Activated CD8-positive, alpha-beta T cell treated with anti-CD3 and anti-CD28 coated beads for 36 hours (primary cell): Measurements from ENCODE around the gene OSGIN1. TPM values are rescaled to one million over a fixed set of nuclear protein-coding genes. Genes with fewer than 3 reads are reported as not detected.

ENCODE experiments used
- ATAC-seq: fragments of 200-7000 bp; cut with Tn5 transposase; one replicate; pipeline ENCODE4 v1.10.0; 2021; ENCODE audit warnings: mild to moderate bottlenecking, moderate library complexity
- CTCF ChIA-PET: fragments of 350-600 bp; sonication (Branson Sonifier 250); formaldehyde crosslinking; loops from one replicate; lab custom pipeline; 2021; ENCODE audit warnings: antibody characterized with exemption; lab: Charles Lee
- POLR2A ChIA-PET: fragments of 350-600 bp; sonication (Branson Sonifier 250); formaldehyde crosslinking; loops from one replicate; lab custom pipeline; 2021; ENCODE audit warnings: antibody characterized with exemption; lab: Charles Lee
- DNase-seq: peaks from one replicate; pipeline ENCODE4 v3.0.0-alpha.2; 2020
- H3K27ac Mint-ChIP-seq: one replicate; pipeline ENCODE4 v1.8.0; 2021; ENCODE audit warnings: mild to moderate bottlenecking, mixed read lengths
- H3K27me3 Mint-ChIP-seq: one replicate; pipeline ENCODE4 v1.8.0; 2021; ENCODE audit warnings: mixed read lengths
- H3K36me3 Mint-ChIP-seq: one replicate; pipeline ENCODE4 v1.8.0; 2021; ENCODE audit warnings: low read depth, mixed read lengths
- H3K4me1 Mint-ChIP-seq: one replicate; pipeline ENCODE4 v1.8.0; 2021; ENCODE audit warnings: low read depth, mixed read lengths
- H3K4me3 Mint-ChIP-seq: one replicate; pipeline ENCODE4 v1.8.0; 2021; ENCODE audit warnings: mild to moderate bottlenecking, moderate library complexity, mixed read lengths
- H3K9me3 Mint-ChIP-seq: one replicate; pipeline ENCODE4 v1.8.0; 2021; ENCODE audit warnings: mixed read lengths
- intact Hi-C: fragments of 100-400 bp; cut with micrococcal nuclease; formaldehyde crosslinking; loops from one replicate; pipeline ENCODE4 v1.10.0; 2022
- total RNA-seq, 2 experiments: library from RNA; stranded (reverse); gene quantifications; one replicate each; pipeline ENCODE4 v1.2.3, GENCODE V29; 2021
- TF ChIP-seq, protein P1 (sequence below): fragments of 200-600 bp; IDR thresholded peaks from one replicate; pipeline ENCODE4 v1.8.0; 2022; ENCODE audit warnings: antibody characterized with exemption, mild to moderate bottlenecking

Gene OSGIN1
- total RNA-seq, 2 experiments from 2014 or later: 0.56 to 0.67 TPM

DNA sequence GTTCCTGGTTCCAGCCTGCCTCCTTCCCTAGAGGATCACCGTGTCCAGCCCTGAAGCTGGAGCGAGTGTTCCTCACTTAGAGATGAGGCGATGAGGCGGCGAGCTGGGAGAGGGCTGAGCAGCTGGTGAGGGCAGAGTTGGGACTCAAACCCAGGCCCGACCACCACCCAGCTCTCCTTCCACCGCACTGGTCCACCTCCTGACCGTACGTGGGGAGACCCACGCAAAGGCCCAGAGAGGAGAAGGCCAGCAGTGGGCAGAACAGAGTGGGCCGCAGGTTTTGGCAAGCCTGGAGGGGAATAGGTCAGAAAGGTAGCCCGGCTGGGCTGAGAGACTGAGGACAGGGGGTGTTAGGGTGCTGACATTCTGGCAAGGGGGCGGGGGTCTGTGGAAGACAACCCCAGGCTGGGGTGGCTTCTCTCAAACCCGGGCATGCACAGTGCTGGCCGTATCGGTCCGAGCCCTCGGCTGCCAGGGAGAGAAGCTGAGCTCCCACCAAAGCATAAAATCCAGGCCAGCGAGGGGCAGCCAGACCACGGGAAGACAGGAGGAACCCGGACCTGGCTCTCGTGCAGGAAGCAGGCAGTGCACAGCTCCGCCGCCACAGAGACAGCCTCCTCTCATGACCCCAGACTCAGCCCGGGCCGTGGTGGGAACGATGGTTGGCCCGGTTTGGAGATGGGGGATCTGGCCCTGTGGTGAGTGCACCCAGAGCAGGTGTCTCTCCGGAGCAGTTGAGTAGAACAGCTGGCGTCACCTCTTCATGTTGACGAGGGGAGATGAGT is 29.3 kb upstream of the OSGIN1 start:
- no peak overlapping the region for H3K4me3 Mint-ChIP-seq
- H3K27ac Mint-ChIP-seq: no peak overlapping the region

DNA sequence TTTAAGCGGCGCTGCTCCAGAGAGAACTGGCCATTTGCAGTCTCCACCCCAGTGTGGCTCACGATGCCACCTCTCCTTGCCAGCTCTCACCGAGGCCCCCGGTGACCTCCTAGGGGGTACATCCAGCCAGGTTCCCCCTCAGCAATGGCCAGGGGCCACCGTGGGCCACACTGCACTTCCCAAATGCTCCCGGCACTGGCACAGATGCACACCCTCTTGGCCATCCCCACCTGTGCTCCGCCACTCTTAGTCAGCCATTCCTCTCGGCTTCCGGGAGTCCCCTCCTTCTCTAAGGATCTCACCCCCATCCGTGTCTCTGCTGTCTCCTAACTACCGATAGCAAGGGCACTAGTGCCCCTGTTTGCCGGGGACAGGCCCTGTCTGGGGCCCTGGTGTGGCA is 28.4 kb upstream of the OSGIN1 start:
- POLR2A ChIA-PET: no interaction called here
- H3K4me3 Mint-ChIP-seq: no peak overlapping the region
- intact Hi-C loops: no loop called here
- CTCF ChIA-PET: interaction anchor here (0.8 kb wide), 1 partner anchor 13 kb away, joined by 3 read pairs; no protein-coding TSS in a partner anchor
- peaks cover 4% of the 10 kb centered on the region for H3K36me3 Mint-ChIP-seq
- no peaks in the 10 kb centered on the region for H3K27me3 Mint-ChIP-seq
- H3K9me3 Mint-ChIP-seq: no peaks in the 10 kb centered on the region
- DNase-seq: no peak
- H3K27ac Mint-ChIP-seq: no peak overlapping the region
- H3K4me1 Mint-ChIP-seq: peaks cover 2% of the 10 kb centered on the region
- no peak for ATAC-seq
- TF ChIP-seq, protein P1, sequence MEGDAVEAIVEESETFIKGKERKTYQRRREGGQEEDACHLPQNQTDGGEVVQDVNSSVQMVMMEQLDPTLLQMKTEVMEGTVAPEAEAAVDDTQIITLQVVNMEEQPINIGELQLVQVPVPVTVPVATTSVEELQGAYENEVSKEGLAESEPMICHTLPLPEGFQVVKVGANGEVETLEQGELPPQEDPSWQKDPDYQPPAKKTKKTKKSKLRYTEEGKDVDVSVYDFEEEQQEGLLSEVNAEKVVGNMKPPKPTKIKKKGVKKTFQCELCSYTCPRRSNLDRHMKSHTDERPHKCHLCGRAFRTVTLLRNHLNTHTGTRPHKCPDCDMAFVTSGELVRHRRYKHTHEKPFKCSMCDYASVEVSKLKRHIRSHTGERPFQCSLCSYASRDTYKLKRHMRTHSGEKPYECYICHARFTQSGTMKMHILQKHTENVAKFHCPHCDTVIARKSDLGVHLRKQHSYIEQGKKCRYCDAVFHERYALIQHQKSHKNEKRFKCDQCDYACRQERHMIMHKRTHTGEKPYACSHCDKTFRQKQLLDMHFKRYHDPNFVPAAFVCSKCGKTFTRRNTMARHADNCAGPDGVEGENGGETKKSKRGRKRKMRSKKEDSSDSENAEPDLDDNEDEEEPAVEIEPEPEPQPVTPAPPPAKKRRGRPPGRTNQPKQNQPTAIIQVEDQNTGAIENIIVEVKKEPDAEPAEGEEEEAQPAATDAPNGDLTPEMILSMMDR: no peak

More for the DNA sequence above, 29.3 kb upstream of the OSGIN1 start:
- POLR2A ChIA-PET: no interaction called here
- Mint-ChIP-seq H3K36me3 (peaks cover 13% of the 10 kb centered on the region), H3K27me3 (no peaks in the 10 kb centered on the region), H3K9me3 (no peaks in the 10 kb centered on the region), H3K4me1 (peaks cover 2% of the 10 kb centered on the region)
- intact Hi-C loops: no loop called here
- TF ChIP-seq, protein P1: no peak
- CTCF ChIA-PET: no interaction called here
- ATAC-seq (no peak), DNase-seq (no peak)

DNA sequence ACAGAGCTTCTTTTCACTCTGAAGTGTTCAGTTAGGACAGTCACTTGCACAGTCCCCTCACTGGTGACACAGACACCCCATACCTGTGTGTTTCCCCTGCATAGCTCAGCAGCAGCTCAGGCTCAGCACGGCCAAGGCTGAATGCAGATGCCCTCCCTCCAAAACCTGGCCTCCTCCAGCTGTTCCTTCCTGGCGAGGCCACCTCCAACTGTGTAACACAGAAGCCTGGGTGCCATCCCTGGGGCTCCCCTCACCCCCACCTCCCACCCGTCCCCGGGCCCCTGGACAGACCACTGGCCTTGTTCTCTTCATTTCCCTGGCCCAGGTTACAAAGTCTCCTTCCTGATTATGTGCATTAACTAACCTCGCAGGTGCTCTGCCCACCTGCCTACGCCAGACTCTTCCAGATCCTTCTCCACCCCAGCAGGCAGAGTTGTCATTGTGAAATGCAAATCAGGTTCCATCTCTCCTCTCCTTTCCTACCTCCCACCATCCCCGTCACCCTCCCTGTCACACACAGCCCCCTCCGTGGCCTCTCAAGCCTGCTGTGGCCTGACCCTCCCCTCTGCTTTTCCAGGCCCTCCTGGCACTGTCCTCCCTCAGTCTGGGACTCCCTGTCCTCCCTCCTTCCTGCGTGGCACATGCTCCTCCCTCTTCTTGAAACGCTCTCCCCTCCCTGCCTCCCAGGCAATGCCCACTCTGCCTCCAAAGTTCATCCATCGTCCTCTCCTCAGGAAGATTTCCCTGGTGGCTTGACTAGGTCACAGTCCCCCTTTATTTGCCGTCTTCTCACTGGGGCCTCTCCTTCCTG is 27.7 kb upstream of the OSGIN1 start:
- peaks cover 4% of the 10 kb centered on the region for H3K36me3 Mint-ChIP-seq
- TF ChIP-seq, protein P1: no peak
- DNase-seq (no peak), ATAC-seq (no peak)
- peaks cover 2% of the 10 kb centered on the region for H3K4me1 Mint-ChIP-seq
- intact Hi-C loops: no loop called here
- POLR2A ChIA-PET: no interaction called here
- CTCF ChIA-PET: interaction anchor here (0.8 to 1.1 kb wide), 3 partner anchors 14 to 99 kb away, joined by 3 read pairs; no protein-coding TSS in a partner anchor
- H3K9me3 Mint-ChIP-seq: no peaks in the 10 kb centered on the region
- H3K27ac Mint-ChIP-seq: no peak overlapping the region
- H3K27me3 Mint-ChIP-seq: no peaks in the 10 kb centered on the region
- no peak overlapping the region for H3K4me3 Mint-ChIP-seq

DNA sequence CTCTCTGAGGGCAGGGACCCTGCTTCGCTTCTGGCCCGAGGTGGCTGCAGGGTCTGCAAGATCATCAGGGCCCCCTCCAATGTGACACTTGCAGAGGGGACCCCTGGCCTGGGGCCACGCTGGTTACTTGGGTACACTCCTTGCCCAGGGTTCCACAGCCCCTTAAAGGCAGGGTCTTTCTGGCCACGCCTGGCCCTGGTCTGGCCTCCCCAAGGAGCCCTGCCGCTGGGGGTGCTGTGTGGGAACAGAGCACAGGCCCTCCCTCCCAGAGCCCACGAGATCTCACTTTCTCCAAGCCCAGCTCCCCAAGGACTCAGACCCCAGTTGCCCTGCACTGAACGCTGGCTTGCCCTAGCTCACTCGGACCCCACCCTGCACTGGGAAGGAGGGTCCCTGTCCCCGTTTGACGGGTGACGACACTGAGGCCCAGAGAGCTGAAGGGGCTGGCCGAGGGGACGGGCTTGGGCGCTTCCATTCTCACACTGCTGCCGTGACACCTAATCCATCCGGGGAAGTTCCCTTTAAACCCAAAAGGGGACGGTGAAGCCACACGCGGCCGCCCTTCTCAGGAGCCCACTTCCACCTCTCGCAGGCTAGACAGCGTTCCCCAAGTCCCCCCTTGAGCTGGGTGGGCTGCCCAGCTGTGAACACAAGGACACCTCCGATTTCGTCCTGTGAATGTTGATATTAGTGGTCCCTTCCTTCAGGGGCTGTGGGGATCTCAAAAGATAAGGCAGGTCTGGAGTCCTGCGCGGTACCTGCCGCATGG is 26.9 kb upstream of the OSGIN1 start:
- intact Hi-C loops: no loop called here
- DNase-seq: no peak
- peaks cover 2% of the 10 kb centered on the region for H3K4me1 Mint-ChIP-seq
- ChIA-PET POLR2A (no interaction called here), CTCF (interaction anchor here (0.9 to 2.9 kb wide), 15 partner anchors 21 to 368 kb away, joined by 3 to 13 read pairs (median 4); partner anchors contain the start of genes TAF1C and WFDC1)
- ATAC-seq: peak; percentile 13
- no peaks in the 10 kb centered on the region for H3K36me3 Mint-ChIP-seq
- H3K27ac Mint-ChIP-seq: no peak overlapping the region
- no peak overlapping the region for H3K4me3 Mint-ChIP-seq
- H3K9me3 Mint-ChIP-seq: no peaks in the 10 kb centered on the region
- no peaks in the 10 kb centered on the region for H3K27me3 Mint-ChIP-seq
- TF ChIP-seq, protein P1: no peak
